ENCODE measurements around the gene GALNT7. TPM values are rescaled to one million over a fixed set of nuclear protein-coding genes. Genes with fewer than 3 reads are reported as not detected.
"Not testable (repeated sequence)": the region's sequence is repeated elsewhere in the genome, so short reads cannot be mapped to it uniquely, and the experiment has no call there.

GALNT7 gene
- total and polyA plus RNA-seq, 2 donors (not counting 3 experiments of a cell fraction or from before 2014, with no cell fraction given), result 19.6 to 54.6 TPM

- TF ChIP-seq FOS (IDR thresholded peaks at IDR 0.05; ENCODE audit: borderline replicate concordance, insufficient read depth, low read length), result peak; percentile 65
- no peak for TF ChIP-seq MAX (IDR thresholded peaks at IDR 0.05; ENCODE audit: insufficient read depth, insufficient read length)
- TF ChIP-seq JUN (IDR thresholded peaks at IDR 0.05; ENCODE audit: borderline replicate concordance, insufficient read depth, insufficient read length, low read depth), result peak; percentile 57
- no peak for TF ChIP-seq MYC (IDR thresholded peaks at IDR 0.05; ENCODE audit: low read depth, low read length)
- TF ChIP-seq GATA2 (IDR thresholded peaks at IDR 0.05; ENCODE audit: insufficient read depth, insufficient read length, low read depth, low read length), result no peak
- dilution Hi-C loops (cut with MboI; ENCODE audit: extremely low pct_ligation_motif_present, low sequenced_read_pairs), result no loop called here
- POLR2A ChIA-PET, result no interaction called here
- H3K27ac ChIP-seq (ENCODE audit: insufficient read depth, low read depth, low read length), result peak overlapping the region; percentile 48
- BruUV-seq (replicated peaks), result no TSS peak
- H4K20me1 ChIP-seq (replicated peaks; ENCODE audit: control insufficient read depth, extremely low read depth, insufficient read depth, low read length), result no peaks in the 10 kb centered on the region
- peaks cover 21% of the 10 kb centered on the region for H3K4me1 ChIP-seq (ENCODE audit: control insufficient read depth, extremely low read depth, insufficient read depth, low read length)
- FAIRE-seq (peak; percentile 55), DNase-seq (ENCODE audit: low read depth, low spot score) (peak; percentile 83)
- no peak overlapping the region for H2AFZ ChIP-seq (ENCODE audit: low read depth, low read length)
- CTCF ChIA-PET, result no interaction called here
- intact Hi-C loops (cut with micrococcal nuclease), result loop anchor here (2.0 kb wide), 2 partner anchors 34 to 50 kb away; partner anchors contain the start of gene GALNT7
- peak overlapping the region; percentile 9 for H3K9ac ChIP-seq (replicated peaks; ENCODE audit: extremely low read depth, insufficient read depth, low read length)
- no peaks in the 10 kb centered on the region for H3K9me3 ChIP-seq (replicated peaks; ENCODE audit: control insufficient read depth, insufficient read depth, low read length)
- H3K4me2 ChIP-seq (ENCODE audit: insufficient read depth, low read length), result peak overlapping the region; percentile 50
- no peaks in the 10 kb centered on the region for H3K27me3 ChIP-seq (ENCODE audit: control insufficient read depth in 2 of 2, insufficient read depth in 2 of 2, low read length in 2 of 2)
- no peaks in the 10 kb centered on the region for H3K9me1 ChIP-seq (replicated peaks; ENCODE audit: control insufficient read depth, extremely low read depth, insufficient read depth, low read length)
- H3K79me2 ChIP-seq (ENCODE audit: control insufficient read depth, insufficient read depth, low read length), result peaks cover 2% of the 10 kb centered on the region
- no peaks in the 10 kb centered on the region for H3K36me3 ChIP-seq (ENCODE audit: control insufficient read depth in 2 of 2, extremely low read depth in 1 of 2, insufficient read depth in 2 of 2, low read length in 2 of 2)
- H3K4me3 ChIP-seq (replicated peaks in 1 of 3; ENCODE audit: insufficient read depth in 1 of 3, low read depth in 1 of 3, low read length in 3 of 3), result no peak overlapping the region
Measured at GRCh38 chr4:173218411-173219125, 50.0 kb downstream of the GALNT7 start.

- H3K9me1 ChIP-seq (replicated peaks; ENCODE audit: control insufficient read depth, extremely low read depth, insufficient read depth, low read length); H3K79me2 ChIP-seq (ENCODE audit: control insufficient read depth, insufficient read depth, low read length); dilution Hi-C loops (cut with MboI; ENCODE audit: extremely low pct_ligation_motif_present, low sequenced_read_pairs); POLR2A ChIA-PET; H3K36me3 ChIP-seq (ENCODE audit: control insufficient read depth in 2 of 2, extremely low read depth in 1 of 2, insufficient read depth in 2 of 2, low read length in 2 of 2); DNase-seq (ENCODE audit: low read depth, low spot score); H2AFZ ChIP-seq (ENCODE audit: low read depth, low read length); BruUV-seq (replicated peaks); H3K9me3 ChIP-seq (replicated peaks; ENCODE audit: control insufficient read depth, insufficient read depth, low read length); H3K9ac ChIP-seq (replicated peaks; ENCODE audit: extremely low read depth, insufficient read depth, low read length); CTCF ChIA-PET; H4K20me1 ChIP-seq (replicated peaks; ENCODE audit: control insufficient read depth, extremely low read depth, insufficient read depth, low read length); FAIRE-seq; H3K4me3 ChIP-seq (replicated peaks in 1 of 3; ENCODE audit: insufficient read depth in 1 of 3, low read depth in 1 of 3, low read length in 3 of 3); H3K27me3 ChIP-seq (ENCODE audit: control insufficient read depth in 2 of 2, insufficient read depth in 2 of 2, low read length in 2 of 2): not testable (repeated sequence)
- H3K4me2 ChIP-seq (ENCODE audit: insufficient read depth, low read length), result peak overlapping the region; percentile 50
- peaks cover 21% of the 10 kb centered on the region for H3K4me1 ChIP-seq (ENCODE audit: control insufficient read depth, extremely low read depth, insufficient read depth, low read length)
- intact Hi-C loops (cut with micrococcal nuclease), result loop anchor here (2.0 kb wide), 2 partner anchors 34 to 50 kb away; partner anchors contain the start of gene GALNT7
- H3K27ac ChIP-seq (ENCODE audit: insufficient read depth, low read depth, low read length), result peak overlapping the region; percentile 48
Measured at GRCh38 chr4:173219126-173219437, 50.5 kb downstream of the GALNT7 start.

Data from endothelial cell of umbilical vein (primary cell).